SK-N-MC (cell line): ENCODE data around the gene GPR55.
A peak's percentile ranks its signal among the peaks of the same experiment; 100 is the strongest.

Experiments
- DNase-seq: peaks from one replicate; pipeline ENCODE4 v3.0.0-alpha.2; 2011; ENCODE audit warnings: low read depth, low spot score
- H3K27ac ChIP-seq: fragments of 200-600 bp; sonication (generic); 2 replicates; pipeline ENCODE4 v1.5.1; 2016; ENCODE audit warnings: mixed run types
- H3K36me3 ChIP-seq: fragments of 200-600 bp; sonication (generic); 2 replicates; pipeline ENCODE4 v1.6.1; 2017; ENCODE audit warnings: antibody characterized with exemption, low read length, mixed read lengths; ENCODE audit not compliant: insufficient read depth
- H3K4me3 ChIP-seq: fragments of 200-600 bp; sonication (generic); 2 replicates; pipeline ENCODE4 v1.5.1; 2016
- H3K9ac ChIP-seq: fragments of 200-600 bp; sonication (generic); 2 replicates; pipeline ENCODE4 v1.8.0; 2017; ENCODE audit warnings: mixed run types, mixed read lengths; ENCODE audit not compliant: insufficient read length
- H3K9me3 ChIP-seq: fragments of 200-600 bp; sonication (generic); 2 replicates; pipeline ENCODE4 v1.6.1; 2017; ENCODE audit warnings: low read depth, mild to moderate bottlenecking, antibody characterized with exemption, low read length, moderate library complexity, mixed read lengths
- EZH2 ChIP-seq: fragments of 200-600 bp; sonication (generic); IDR thresholded peaks from one replicate; pipeline ENCODE4 v1.6.1; 2017; ENCODE audit warnings: antibody characterized with exemption
- FOXP2 ChIP-seq: optimal IDR thresholded peaks from 2 replicates; pipeline ENCODE3; 2011; ENCODE audit warnings: mild to moderate bottlenecking, moderate library complexity; ENCODE audit not compliant: insufficient read depth; ENCODE audit errors: extremely low read length, control extremely low read depth
- POLR2AphosphoS5 ChIP-seq: IDR thresholded peaks from 2 replicates; pipeline ENCODE4 v1.6.1; 2012; ENCODE audit warnings: mild to moderate bottlenecking, low read depth, low read length, borderline replicate concordance

The GPR55 gene

GRCh38 chr2:230872151-230872967 lies 52.7 kb downstream of the GPR55 start:
- TF ChIP-seq POLR2AphosphoS5 (no peak), EZH2 (no peak), FOXP2 (no peak)
- H3K4me3 ChIP-seq = no peak overlapping the region
- H3K27ac ChIP-seq = no peak overlapping the region
- DNase-seq = no peak
- no peak overlapping the region for H3K9ac ChIP-seq
- H3K36me3 ChIP-seq = peaks cover 47% of the 10 kb centered on the region
- no peaks in the 10 kb centered on the region for H3K9me3 ChIP-seq

- Histone ChIP-seq H3K36me3 (peaks cover 39% of the 10 kb centered on the region), H3K27ac (no peak overlapping the region), H3K4me3 (no peak overlapping the region), H3K9ac (no peak overlapping the region), H3K9me3 (no peaks in the 10 kb centered on the region)
- TF ChIP-seq EZH2 (no peak), FOXP2 (no peak), POLR2AphosphoS5 (no peak)
- DNase-seq = no peak
Observed at GRCh38 chr2:230871361-230872150, 53.5 kb downstream of the GPR55 start.

GRCh38 chr2:230870544-230871360 lies 54.3 kb downstream of the GPR55 start:
- Histone ChIP-seq H3K9ac (peak overlapping the region; percentile 55), H3K27ac (peak overlapping the region; percentile 85)

GRCh38 chr2:230869914-230870543 lies 55.0 kb downstream of the GPR55 start:
- Histone ChIP-seq H3K9ac (peak overlapping the region; percentile 37), H3K9me3 (no peaks in the 10 kb centered on the region), H3K36me3 (peaks cover 26% of the 10 kb centered on the region), H3K4me3 (peak overlapping the region; percentile 75), H3K27ac (peak overlapping the region; percentile 85)
- TF ChIP-seq EZH2 (no peak), FOXP2 (peak; percentile 18)
- DNase-seq = no peak

More at GRCh38 chr2:230870544-230871360, 54.3 kb downstream of the GPR55 start:
- H3K4me3 ChIP-seq = peak overlapping the region; percentile 75
- H3K36me3 ChIP-seq = peaks cover 33% of the 10 kb centered on the region
- no peak for DNase-seq
- TF ChIP-seq POLR2AphosphoS5 = no peak
- no peak for TF ChIP-seq FOXP2
- TF ChIP-seq EZH2 = no peak
- no peaks in the 10 kb centered on the region for H3K9me3 ChIP-seq

GRCh38 chr2:230868947-230869913 lies 55.8 kb downstream of the GPR55 start:
- H3K9me3 ChIP-seq = no peaks in the 10 kb centered on the region
- no peak for DNase-seq
- peak overlapping the region; percentile 85 for H3K27ac ChIP-seq
- H3K4me3 ChIP-seq = peak overlapping the region; percentile 75
- peaks cover 18% of the 10 kb centered on the region; the same call in 1 of the 2 replicates for H3K36me3 ChIP-seq
- TF ChIP-seq FOXP2 (no peak), POLR2AphosphoS5 (peak; percentile 14; the same call in 1 of the 2 replicates)
- peak overlapping the region; percentile 37 for H3K9ac ChIP-seq

GRCh38 chr2:230868161-230868946 lies 56.7 kb downstream of the GPR55 start:
- peaks cover 9% of the 10 kb centered on the region; the same call in 1 of the 2 replicates for H3K36me3 ChIP-seq
- TF ChIP-seq EZH2 (no peak), FOXP2 (peak; percentile 74), POLR2AphosphoS5 (peak; percentile 84)
- H3K9me3 ChIP-seq = no peaks in the 10 kb centered on the region
- H3K4me3 ChIP-seq = peak overlapping the region; percentile 75
- DNase-seq = peak; percentile 83
- peak overlapping the region; percentile 37 for H3K9ac ChIP-seq
- H3K27ac ChIP-seq = peak overlapping the region; percentile 85
